Measurements from ENCODE around the gene ANAPC2.
A peak's percentile ranks its signal among the peaks of the same experiment; 100 is the strongest.

The ANAPC2 gene

GRCh38 chr9:137174722-137175293, 13.6 kb downstream of the ANAPC2 start:
- DNase-seq (ENCODE audit: low spot score), result no peak

- DNase-seq (ENCODE audit: low spot score), result no peak
These were observed 14.3 kb downstream of the ANAPC2 start for GRCh38 chr9:137173796-137174664.

GRCh38 chr9:137172901-137173795, 15.2 kb downstream of the ANAPC2 start:
- no peak for DNase-seq (ENCODE audit: low spot score)

- DNase-seq (ENCODE audit: low spot score), result no peak
These were observed 17.0 kb downstream of the ANAPC2 start for GRCh38 chr9:137171149-137171900.

GRCh38 chr9:137170486-137171148, 17.7 kb downstream of the ANAPC2 start:
- DNase-seq (ENCODE audit: low spot score), result no peak

- no peak for DNase-seq (ENCODE audit: low spot score)
These were observed 18.4 kb downstream of the ANAPC2 start, which contains the start of gene LRRC26 for GRCh38 chr9:137169896-137170358. Gene LRRC26, minus strand, starts transcription at chr9:137170051. Its CDS starts 108 bp downstream, at chr9:137169943.

GRCh38 chr9:137168904-137169856, 19.2 kb downstream of the ANAPC2 start:
- DNase-seq (ENCODE audit: low spot score), result peak; percentile 24

GRCh38 chr9:137168573-137168903, 19.8 kb downstream of the ANAPC2 start:
- DNase-seq (ENCODE audit: low spot score), result no peak

- no peak for DNase-seq (ENCODE audit: low spot score)
These were observed 20.4 kb downstream of the ANAPC2 start for GRCh38 chr9:137167747-137168572.

GRCh38 chr9:137167277-137167746, 21.0 kb downstream of the ANAPC2 start:
- no peak for DNase-seq (ENCODE audit: low spot score)

- no peak for DNase-seq (ENCODE audit: low spot score)
These were observed 21.8 kb downstream of the ANAPC2 start for GRCh38 chr9:137166380-137167229.

GRCh38 chr9:137165250-137165836, 23.0 kb downstream of the ANAPC2 start:
- DNase-seq (ENCODE audit: low spot score), result no peak

- no peak for DNase-seq (ENCODE audit: low spot score)
These were observed 23.8 kb downstream of the ANAPC2 start for GRCh38 chr9:137164370-137165249.

GRCh38 chr9:137163805-137164204, 24.6 kb downstream of the ANAPC2 start:
- DNase-seq (ENCODE audit: low spot score), result no peak

GRCh38 chr9:137163365-137163715, 25.0 kb downstream of the ANAPC2 start:
- DNase-seq (ENCODE audit: low spot score), result no peak

GRCh38 chr9:137162505-137163364, 25.6 kb downstream of the ANAPC2 start:
- no peak for DNase-seq (ENCODE audit: low spot score)
